Lung (tissue), 12 donors: Measurements from ENCODE around the gene HK3. TPM values are rescaled to one million over a fixed set of nuclear protein-coding genes. Genes with fewer than 3 reads are reported as not detected.

Experiments
- ATAC-seq: fragments of 200-7000 bp; cut with Tn5 transposase; one replicate; pipeline ENCODE4 v1.9.1; 2020; ENCODE audit warnings: moderate number of reproducible peaks; ENCODE audit not compliant: insufficient read depth, low FRiP score
- DNase-seq, 3 donors: peaks; one replicate each; pipeline ENCODE4 v3.0.0-alpha.2; 2013 to 2017
- H3K27ac ChIP-seq, 2 donors: one replicate each; pipeline ENCODE4 v1.5.1; 2013; ENCODE audit warnings: mild to moderate bottlenecking in 2 of 2, moderate library complexity in 2 of 2, control low read depth in 1 of 2, inconsistent platforms in 1 of 2, low read depth in 1 of 2, low read length in 1 of 2
- H3K27me3 ChIP-seq, 3 donors: one replicate each; pipeline ENCODE4 v1.5.1; 2013; ENCODE audit warnings: low read length in 2 of 3; ENCODE audit not compliant: control insufficient read depth in 3 of 3, insufficient read depth in 3 of 3
- H3K36me3 ChIP-seq, 4 donors: one replicate each; pipeline ENCODE4 v1.5.1; 2013; ENCODE audit warnings: low read length in 4 of 4, mild to moderate bottlenecking in 1 of 4, moderate library complexity in 1 of 4; ENCODE audit not compliant: control insufficient read depth in 4 of 4, insufficient read depth in 4 of 4
- H3K4me1 ChIP-seq, 5 donors: one replicate each; pipeline ENCODE4 v1.5.1; 2013; ENCODE audit warnings: low read length in 5 of 5, mild to moderate bottlenecking in 2 of 5, moderate library complexity in 1 of 5; ENCODE audit not compliant: control insufficient read depth in 5 of 5, insufficient read depth in 5 of 5
- H3K4me3 ChIP-seq: one replicate; pipeline ENCODE4 v1.5.1; 2013; ENCODE audit warnings: mild to moderate bottlenecking, control low read depth, moderate library complexity
- H3K9ac ChIP-seq, 2 donors: one replicate each; pipeline ENCODE4 v1.5.1; 2013; ENCODE audit warnings: low read length in 2 of 2, control low read depth in 1 of 2; ENCODE audit not compliant: insufficient read depth in 1 of 2
- H3K9me3 ChIP-seq, 4 donors: one replicate each; pipeline ENCODE4 v1.5.1; 2013; ENCODE audit warnings: low read length in 3 of 4, mild to moderate bottlenecking in 1 of 4, moderate library complexity in 1 of 4; ENCODE audit not compliant: control insufficient read depth in 4 of 4, insufficient read depth in 3 of 4
- WGBS, 2 donors: extraction: QIAGEN DNeasy Blood & Tissue Kit; methylation state at CpG; one replicate each; pipeline ENCODE4 v1.1.7; 2013; 5-methylcytosine and 5-hydroxymethylcytosine counted together
- polyA plus RNA-seq, 2 donors: library from polyadenylated mRNA; stranded (reverse); fragments of 200-250 nt; gene quantifications; one replicate each; pipeline ENCODE4 v1.2.1, GENCODE V29; 2013
- total RNA-seq, 2 donors: library from RNA; depleted of rRNA in 1 of 2; stranded (reverse); fragments of >200 nt in 1 of 2; gene quantifications; one replicate each; pipeline ENCODE4 v1.2.1, GENCODE V29; 2014 to 2021
- TF ChIP-seq, protein P1 (sequence below): IDR thresholded peaks from 2 replicates; pipeline ENCODE4 v1.5.1; 2012; ENCODE audit warnings: mild to moderate bottlenecking; ENCODE audit errors: control extremely low read depth, extremely low read depth
- donor health status: control.
- donor health status: control.
- donor health status: Bipolar disorder and iron deficiency.
- donor health status: healthy.
- donor health status: DM: yes; HTN: yes; CAD: no.

The HK3 gene
- total and polyA plus RNA-seq, 4 donors: 9.2 to 260 (median 83.8) TPM

DNA sequence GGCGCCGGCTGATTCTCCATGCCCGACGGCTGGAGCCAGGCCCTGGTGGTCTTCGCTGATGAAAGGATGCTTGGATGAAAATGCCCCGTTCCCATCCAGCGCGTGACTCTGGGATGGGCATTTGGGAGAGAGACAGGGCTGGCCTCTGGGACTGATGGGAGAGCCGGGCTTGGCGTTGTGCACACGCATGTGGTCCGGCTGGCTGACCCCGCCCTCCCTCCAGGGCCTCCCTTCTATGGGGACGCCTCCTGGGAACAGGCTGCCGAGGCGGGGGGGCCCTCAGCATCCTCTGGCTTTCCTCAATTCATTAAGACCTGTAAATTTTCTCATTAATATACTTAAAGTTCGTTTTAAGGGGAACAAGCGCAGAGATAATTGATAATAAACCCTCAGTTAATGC lies 52.0 kb downstream of the HK3 start:
- TF ChIP-seq, protein P1, sequence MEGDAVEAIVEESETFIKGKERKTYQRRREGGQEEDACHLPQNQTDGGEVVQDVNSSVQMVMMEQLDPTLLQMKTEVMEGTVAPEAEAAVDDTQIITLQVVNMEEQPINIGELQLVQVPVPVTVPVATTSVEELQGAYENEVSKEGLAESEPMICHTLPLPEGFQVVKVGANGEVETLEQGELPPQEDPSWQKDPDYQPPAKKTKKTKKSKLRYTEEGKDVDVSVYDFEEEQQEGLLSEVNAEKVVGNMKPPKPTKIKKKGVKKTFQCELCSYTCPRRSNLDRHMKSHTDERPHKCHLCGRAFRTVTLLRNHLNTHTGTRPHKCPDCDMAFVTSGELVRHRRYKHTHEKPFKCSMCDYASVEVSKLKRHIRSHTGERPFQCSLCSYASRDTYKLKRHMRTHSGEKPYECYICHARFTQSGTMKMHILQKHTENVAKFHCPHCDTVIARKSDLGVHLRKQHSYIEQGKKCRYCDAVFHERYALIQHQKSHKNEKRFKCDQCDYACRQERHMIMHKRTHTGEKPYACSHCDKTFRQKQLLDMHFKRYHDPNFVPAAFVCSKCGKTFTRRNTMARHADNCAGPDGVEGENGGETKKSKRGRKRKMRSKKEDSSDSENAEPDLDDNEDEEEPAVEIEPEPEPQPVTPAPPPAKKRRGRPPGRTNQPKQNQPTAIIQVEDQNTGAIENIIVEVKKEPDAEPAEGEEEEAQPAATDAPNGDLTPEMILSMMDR: no peak
- ATAC-seq (no peak), DNase-seq (no peak)
- no peak overlapping the region for H3K27ac ChIP-seq
- peaks cover 0 to 8% (median 0%) of the 10 kb centered on the region in 4 donors for H3K9me3 ChIP-seq
- H3K36me3 ChIP-seq: no peaks in the 10 kb centered on the region
- peaks cover 0 to 16% (median 10%) of the 10 kb centered on the region in 3 donors for H3K27me3 ChIP-seq
- no peaks in the 10 kb centered on the region for H3K4me1 ChIP-seq
- 47 to 64% methylated on average over 18 of the region's 18 CpGs for WGBS, 2 donors
- no peak overlapping the region for H3K4me3 ChIP-seq
- H3K9ac ChIP-seq: no peak overlapping the region

DNA sequence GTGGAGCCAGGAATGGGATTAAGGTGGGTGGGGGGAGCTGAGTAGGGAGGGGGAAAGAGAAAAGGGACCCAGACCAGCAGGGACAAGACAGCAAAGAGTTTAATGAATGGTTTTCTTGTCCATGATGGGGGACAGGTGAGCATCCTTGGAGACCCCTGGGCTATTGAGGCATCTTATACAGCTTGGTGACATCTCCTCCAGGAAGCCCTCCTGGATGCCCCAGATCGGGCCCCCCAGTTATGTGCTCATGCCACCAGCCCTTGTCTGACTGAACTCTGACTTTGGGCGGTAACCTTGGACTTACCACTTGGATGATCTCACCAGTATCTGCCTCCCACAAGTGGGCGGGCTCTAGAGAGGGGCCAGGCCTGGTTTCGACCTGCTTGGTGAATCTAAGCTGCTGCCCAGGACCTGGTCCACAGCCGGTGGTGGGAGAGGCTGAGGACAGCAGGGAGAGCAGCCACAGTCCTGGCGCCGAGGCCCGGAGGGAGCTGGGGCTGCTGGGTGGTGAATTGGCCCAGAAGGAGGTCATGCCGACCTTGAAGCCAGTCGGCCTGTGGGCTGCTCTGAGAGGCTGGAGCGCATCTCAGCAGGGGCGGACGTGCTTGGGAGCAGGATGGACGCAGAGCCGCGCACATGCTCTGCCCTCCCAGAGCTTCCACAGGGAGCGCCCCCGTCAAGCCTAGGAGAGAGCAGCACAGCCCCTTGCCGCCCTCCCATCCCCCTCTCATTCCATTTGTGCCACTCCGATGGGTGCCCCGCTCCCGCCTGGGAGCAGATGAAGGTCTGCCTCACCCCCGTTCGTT lies 52.6 kb downstream of the HK3 start:
- H3K4me1 ChIP-seq: no peaks in the 10 kb centered on the region
- H3K27ac ChIP-seq: no peak overlapping the region
- H3K9me3 ChIP-seq: peaks cover 0 to 8% (median 0%) of the 10 kb centered on the region in 4 donors
- H3K9ac ChIP-seq: no peak overlapping the region
- TF ChIP-seq, protein P1: no peak
- DNase-seq: no peak
- H3K4me3 ChIP-seq: no peak overlapping the region
- peaks cover 0 to 16% (median 10%) of the 10 kb centered on the region in 3 donors for H3K27me3 ChIP-seq
- 41 to 53% methylated on average over 24 of the region's 24 CpGs for WGBS, 2 donors
- no peaks in the 10 kb centered on the region for H3K36me3 ChIP-seq
- no peak for ATAC-seq

DNA sequence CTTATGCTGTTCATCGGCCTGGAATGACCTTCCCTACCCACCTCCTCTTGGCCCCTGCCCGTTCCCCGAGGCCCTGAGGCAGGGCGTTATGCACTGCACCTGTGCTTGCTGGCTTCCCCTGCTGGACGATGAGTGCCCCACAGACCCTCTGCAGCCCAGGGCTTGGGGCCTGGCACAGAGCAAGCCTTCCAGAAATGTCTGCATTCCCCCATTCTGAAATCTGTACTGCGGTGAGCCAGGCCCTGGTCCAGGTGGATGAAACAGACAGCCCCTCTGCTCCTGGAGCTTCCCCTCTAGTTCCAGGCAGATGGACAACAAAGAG lies 53.8 kb downstream of the HK3 start:
- peaks cover 0 to 21% (median 8%) of the 10 kb centered on the region in 3 donors for H3K27me3 ChIP-seq

More for the DNA sequence above, 53.8 kb downstream of the HK3 start:
- no peak overlapping the region for H3K27ac ChIP-seq
- WGBS, 2 donors: 54 to 69% methylated on average over 6 of the region's 6 CpGs
- TF ChIP-seq, protein P1: no peak
- no peak overlapping the region for H3K9ac ChIP-seq
- H3K4me3 ChIP-seq: no peak overlapping the region
- H3K9me3 ChIP-seq: peaks cover 0 to 8% (median 0%) of the 10 kb centered on the region in 4 donors
- no peaks in the 10 kb centered on the region for H3K4me1 ChIP-seq
- no peaks in the 10 kb centered on the region for H3K36me3 ChIP-seq
- ATAC-seq (no peak), DNase-seq (no peak)
